Upper lobe of left lung (tissue), 4 donors: ENCODE results near the gene HAUS8.

Experiments used
- CTCF ChIP-seq, 6 experiments: fragments of 450-650 bp in 4 of 6; fragments of 200-600 bp in 2 of 6; sonication (generic) in 2 of 6; IDR thresholded peaks; one replicate each; pipeline ENCODE4 v1.5.1; 2016 to 2019; ENCODE audit warnings: antibody characterized with exemption in 6 of 6
- EP300 ChIP-seq, 4 donors: sonication (generic); formaldehyde crosslinking; IDR thresholded peaks; one replicate each; pipeline ENCODE4 v1.5.1; 2017; ENCODE audit warnings: antibody characterized with exemption in 4 of 4, control low read depth in 2 of 4
- POLR2A ChIP-seq, 4 donors: fragments of 450-650 bp; IDR thresholded peaks; one replicate each; pipeline ENCODE4 v1.5.1; 2016 to 2017; ENCODE audit warnings: antibody characterized with exemption in 4 of 4, mild to moderate bottlenecking in 2 of 4

- TF ChIP-seq POLR2A (IDR thresholded peaks at IDR 0.05) (no peak), CTCF (IDR thresholded peaks at IDR 0.05) (no peak), EP300 (IDR thresholded peaks at IDR 0.05) (no peak)
Measured at GRCh38 chr19:17091758-17092333, 16.6 kb upstream of the HAUS8 start.
